ENCODE measurements around the gene NTN5. TPM values are rescaled to one million over a fixed set of nuclear protein-coding genes. Genes with fewer than 3 reads are reported as not detected.
A peak's percentile ranks its signal among the peaks of the same experiment; 100 is the strongest.

NTN5 gene
- total and polyA plus RNA-seq, 10 donors, result 0.30 to 2.1 (median 0.74) TPM; not detected in 1

GRCh38 chr19:48614436-48615230 is 58.2 kb downstream of the NTN5 start, which contains the start of gene FAM83E:
FAM83E (minus strand) TSS chr19:48615076; CDS start chr19:48613372, 1,704 bp downstream.
- TF ChIP-seq POLR2AphosphoS5 (IDR thresholded peaks at IDR 0.05) (peak in 2 of 3 donors; percentile 29 to 76), POLR2A (IDR thresholded peaks at IDR 0.05) (no peak), CTCF (IDR thresholded peaks at IDR 0.05 in 8 of 11, conservative IDR thresholded peaks at IDR 0.05 in 3 of 11) (no peak)
- H3K27ac ChIP-seq, result peak within 1 kb of the TSS in 1 of 8 donors; percentile 96
- H3K27me3 ChIP-seq (replicated peaks in 1 of 7), result no peaks in the 10 kb centered on the region
- H3K4me1 ChIP-seq, result peaks cover 19 to 44% (median 34%) of the 10 kb centered on the region in 6 donors
- DNase-seq, result peak; percentile 77
- 66 to 75% (median 69%) methylated on average over 27 to 31 of the region's 31 CpGs for WGBS, 5 donors
- H3K9me3 ChIP-seq, result no peaks in the 10 kb centered on the region
- peaks cover 8 to 40% (median 34%) of the 10 kb centered on the region in 6 donors for H3K36me3 ChIP-seq
- intact Hi-C loops (cut with DNase I; ENCODE audit: low total_unique reads), result no loop called here
- H3K4me3 ChIP-seq, result no peak within 1 kb of the TSS

- WGBS, 5 donors, result 76 to 85% (median 80%) methylated on average over 11 to 13 of the region's 13 CpGs
- Histone ChIP-seq H3K9me3 (no peaks in the 10 kb centered on the region), H3K4me1 (peaks cover 19 to 46% (median 32%) of the 10 kb centered on the region in 6 donors), H3K36me3 (peaks cover 8 to 40% (median 34%) of the 10 kb centered on the region in 6 donors), H3K27ac (no peak overlapping the region), H3K27me3 (replicated peaks in 1 of 7) (no peaks in the 10 kb centered on the region), H3K4me3 (no peak overlapping the region)
- TF ChIP-seq POLR2AphosphoS5 (IDR thresholded peaks at IDR 0.05) (no peak), POLR2A (IDR thresholded peaks at IDR 0.05) (no peak), CTCF (IDR thresholded peaks at IDR 0.05 in 8 of 11, conservative IDR thresholded peaks at IDR 0.05 in 3 of 11) (no peak)
- intact Hi-C loops (cut with DNase I; ENCODE audit: low total_unique reads), result no loop called here
- no peak for DNase-seq
Observed at GRCh38 chr19:48613852-48614435, 58.9 kb downstream of the NTN5 start.

GRCh38 chr19:48613024-48613851 is 59.6 kb downstream of the NTN5 start:
- H3K4me1 ChIP-seq, result peaks cover 17 to 48% (median 32%) of the 10 kb centered on the region in 6 donors
- intact Hi-C loops (cut with DNase I; ENCODE audit: low total_unique reads), result no loop called here
- H3K27ac ChIP-seq, result no peak overlapping the region
- no peaks in the 10 kb centered on the region for H3K27me3 ChIP-seq (replicated peaks in 1 of 7)
- WGBS, 5 donors, result 84 to 89% (median 85%) methylated on average over 21 to 39 of the region's 39 CpGs
- H3K9me3 ChIP-seq, result no peaks in the 10 kb centered on the region
- H3K4me3 ChIP-seq, result no peak overlapping the region
- peak; percentile 78 for DNase-seq
- peaks cover 8 to 40% (median 34%) of the 10 kb centered on the region in 6 donors for H3K36me3 ChIP-seq
- TF ChIP-seq POLR2A (IDR thresholded peaks at IDR 0.05), result no peak
- TF ChIP-seq POLR2AphosphoS5 (IDR thresholded peaks at IDR 0.05), result peak in 2 of 3 donors; percentile 8 to 27
- TF ChIP-seq CTCF (IDR thresholded peaks at IDR 0.05 in 8 of 11, conservative IDR thresholded peaks at IDR 0.05 in 3 of 11), result no peak
